HepG2 (cell line): Measurements from ENCODE around the gene TEX9. TPM values are rescaled to one million over a fixed set of nuclear protein-coding genes. Genes with fewer than 3 reads are reported as not detected.

Experiments
- ARID4A ChIP-seq: sonication (generic); formaldehyde crosslinking; IDR thresholded peaks from 2 replicates; pipeline ENCODE4 v1.5.0; 2020; ENCODE audit warnings: mild to moderate bottlenecking, missing genetic modification reagents, borderline replicate concordance
- ARNT2 ChIP-seq: sonication (generic); formaldehyde crosslinking; IDR thresholded peaks from 2 replicates; pipeline ENCODE4 v1.8.0; 2022; ENCODE audit warnings: mild to moderate bottlenecking, low read depth, missing genetic modification reagents, moderate library complexity
- E2F5 ChIP-seq: sonication (generic); formaldehyde crosslinking; conservative IDR thresholded peaks from 2 replicates; pipeline ENCODE4 v1.4.0; 2020; ENCODE audit warnings: missing genetic modification reagents
- FOXO1 ChIP-seq: sonication (generic); formaldehyde crosslinking; IDR thresholded peaks from 2 replicates; pipeline ENCODE4 v1.4.0; 2020; ENCODE audit warnings: missing genetic modification reagents
- HOXA3 ChIP-seq: sonication (generic); formaldehyde crosslinking; IDR thresholded peaks from 2 replicates; pipeline ENCODE4 v1.5.0; 2020; ENCODE audit warnings: missing genetic modification reagents
- MAZ ChIP-seq, 2 experiments: sonication (generic) in 1 of 2; formaldehyde crosslinking in 1 of 2; IDR thresholded peaks; 2 replicates each; pipeline versions ENCODE4 v1.5.0 to v1.6.1; 2012 to 2020; ENCODE audit warnings: low read depth in 2 of 2, mild to moderate bottlenecking in 2 of 2, borderline replicate concordance in 1 of 2, improper control_type of control experiment in 1 of 2, low read length in 1 of 2, missing genetic modification reagents in 1 of 2, moderate library complexity in 1 of 2
- MYPOP ChIP-seq: sonication (generic); formaldehyde crosslinking; IDR thresholded peaks from 2 replicates; pipeline ENCODE4 v1.8.1; 2023; ENCODE audit warnings: mild to moderate bottlenecking, moderate library complexity, missing genetic modification reagents
- SAFB2 ChIP-seq: sonication (generic); formaldehyde crosslinking; IDR thresholded peaks from 2 replicates; pipeline ENCODE4 v1.5.1; 2020; ENCODE audit warnings: missing genetic modification reagents, low read depth, mild to moderate bottlenecking, borderline replicate concordance
- SAP130 ChIP-seq: IDR thresholded peaks from 2 replicates; pipeline ENCODE4 v1.6.1; 2016; ENCODE audit warnings: low read depth
- UBTF ChIP-seq: sonication (generic); formaldehyde crosslinking; IDR thresholded peaks from 2 replicates; pipeline ENCODE4 v1.4.0; 2020; ENCODE audit warnings: mild to moderate bottlenecking, missing genetic modification reagents
- ZIK1 ChIP-seq: sonication (generic); formaldehyde crosslinking; IDR thresholded peaks from 2 replicates; pipeline ENCODE4 v1.5.0; 2020; ENCODE audit warnings: mild to moderate bottlenecking, low read depth, missing genetic modification reagents, borderline replicate concordance
- ZNF460 ChIP-seq: sonication (generic); formaldehyde crosslinking; IDR thresholded peaks from 2 replicates; pipeline ENCODE4 v1.5.1; 2020; ENCODE audit warnings: missing genetic modification reagents, mild to moderate bottlenecking, borderline replicate concordance
- ZNF772 ChIP-seq: sonication (generic); formaldehyde crosslinking; IDR thresholded peaks from 2 replicates; pipeline ENCODE4 v1.5.0; 2020; ENCODE audit warnings: mild to moderate bottlenecking, missing genetic modification reagents
- ZNF775 ChIP-seq: sonication (generic); formaldehyde crosslinking; IDR thresholded peaks from 2 replicates; pipeline ENCODE4 v1.4.0; 2020; ENCODE audit warnings: missing genetic modification reagents, mild to moderate bottlenecking, moderate library complexity, borderline replicate concordance
- ZNF784 ChIP-seq: sonication (generic); formaldehyde crosslinking; IDR thresholded peaks from 2 replicates; pipeline ENCODE4 v1.5.1; 2020; ENCODE audit warnings: missing genetic modification reagents, mild to moderate bottlenecking, borderline replicate concordance
- polyA plus RNA-seq, 8 experiments: library from polyadenylated mRNA; depleted of rRNA in 3 of 8; stranded (reverse) in 7 of 8; unstranded in 1 of 8; fragments of >200 nt; fragmentation: Illumina TruSeq in 4 of 8; extraction: Trizol in 4 of 8; gene quantifications; 2 replicates each; pipeline versions ENCODE4 v1.2.1 to v1.2.3, GENCODE V29; 2011 to 2016; ENCODE audit warnings: low read depth in 4 of 8, missing spikeins in 1 of 8, mixed read lengths in 1 of 8; ENCODE audit not compliant: insufficient read depth in 1 of 8
- total RNA-seq, 5 experiments: library from RNA; depleted of rRNA; stranded (reverse); fragments of >200 nt; fragmentation: Illumina TruSeq; extraction: Trizol; gene quantifications; 2 replicates each; pipeline ENCODE4 v1.2.3, GENCODE V29; 2016; ENCODE audit warnings: low read depth in 1 of 5

Gene TEX9
- total and polyA plus RNA-seq, 2 of the 13 experiments (the other 11 are each of a cell fraction or from before 2014, with no cell fraction given) = 0.82 to 6.9 TPM

GRCh38 chr15:56464893-56465520 is 99.8 kb downstream of the TEX9 start, which contains the start of gene MNS1 (continued):
- TF ChIP-seq ARID4A = peak; percentile 89; the same call in 1 of the 2 replicates
- peak; percentile 92 for TF ChIP-seq SAP130 (CRISPR knock-in tag)
- TF ChIP-seq UBTF (CRISPR knock-in tag) = 0 out of 2 replicates have a peak, but pooled peaks have one; percentile 34
- 0 out of 2 replicates have a peak, but pooled peaks have one; percentile 24 for TF ChIP-seq ZNF784
- no peak for TF ChIP-seq SAFB2
- peak; percentile 94 for TF ChIP-seq MYPOP (CRISPR knock-in tag)
- TF ChIP-seq ZNF775 (CRISPR knock-in tag) = no peak
- peak; percentile 78 for TF ChIP-seq E2F5
- TF ChIP-seq FOXO1 (CRISPR knock-in tag) = peak; percentile 15; the same call in 1 of the 2 replicates
- TF ChIP-seq ARNT2 (CRISPR knock-in tag) = 0 out of 2 replicates have a peak, but pooled peaks have one; percentile 51
- TF ChIP-seq HOXA3 (CRISPR knock-in tag) = 0 out of 2 replicates have a peak, but pooled peaks have one; percentile 38
- TF ChIP-seq MAZ (IDR thresholded peaks at IDR 0.05; ENCODE audit: borderline replicate concordance, low read depth, low read length) = 0 out of 2 replicates have a peak, but pooled peaks have one; percentile 3
- no peak for TF ChIP-seq MAZ (CRISPR knock-in tag; IDR thresholded peaks at IDR 0.05; ENCODE audit: low read depth)
- no peak for TF ChIP-seq ZNF460 (CRISPR knock-in tag)
- no peak for TF ChIP-seq ZIK1
- no peak for TF ChIP-seq ZNF772
